ENCODE data around the gene VPS33A. TPM values are rescaled to one million over a fixed set of nuclear protein-coding genes. Genes with fewer than 3 reads are reported as not detected.

The VPS33A gene
- total and polyA plus RNA-seq, 10 of the 15 experiments (the other 5 are each of a cell fraction or from before 2014, with no cell fraction given) = 7.7 to 33.6 (median 21.6) TPM

GRCh38 chr12:122250536-122250935, 15.8 kb downstream of the VPS33A start (continued):
- TF ChIP-seq, protein P1, sequence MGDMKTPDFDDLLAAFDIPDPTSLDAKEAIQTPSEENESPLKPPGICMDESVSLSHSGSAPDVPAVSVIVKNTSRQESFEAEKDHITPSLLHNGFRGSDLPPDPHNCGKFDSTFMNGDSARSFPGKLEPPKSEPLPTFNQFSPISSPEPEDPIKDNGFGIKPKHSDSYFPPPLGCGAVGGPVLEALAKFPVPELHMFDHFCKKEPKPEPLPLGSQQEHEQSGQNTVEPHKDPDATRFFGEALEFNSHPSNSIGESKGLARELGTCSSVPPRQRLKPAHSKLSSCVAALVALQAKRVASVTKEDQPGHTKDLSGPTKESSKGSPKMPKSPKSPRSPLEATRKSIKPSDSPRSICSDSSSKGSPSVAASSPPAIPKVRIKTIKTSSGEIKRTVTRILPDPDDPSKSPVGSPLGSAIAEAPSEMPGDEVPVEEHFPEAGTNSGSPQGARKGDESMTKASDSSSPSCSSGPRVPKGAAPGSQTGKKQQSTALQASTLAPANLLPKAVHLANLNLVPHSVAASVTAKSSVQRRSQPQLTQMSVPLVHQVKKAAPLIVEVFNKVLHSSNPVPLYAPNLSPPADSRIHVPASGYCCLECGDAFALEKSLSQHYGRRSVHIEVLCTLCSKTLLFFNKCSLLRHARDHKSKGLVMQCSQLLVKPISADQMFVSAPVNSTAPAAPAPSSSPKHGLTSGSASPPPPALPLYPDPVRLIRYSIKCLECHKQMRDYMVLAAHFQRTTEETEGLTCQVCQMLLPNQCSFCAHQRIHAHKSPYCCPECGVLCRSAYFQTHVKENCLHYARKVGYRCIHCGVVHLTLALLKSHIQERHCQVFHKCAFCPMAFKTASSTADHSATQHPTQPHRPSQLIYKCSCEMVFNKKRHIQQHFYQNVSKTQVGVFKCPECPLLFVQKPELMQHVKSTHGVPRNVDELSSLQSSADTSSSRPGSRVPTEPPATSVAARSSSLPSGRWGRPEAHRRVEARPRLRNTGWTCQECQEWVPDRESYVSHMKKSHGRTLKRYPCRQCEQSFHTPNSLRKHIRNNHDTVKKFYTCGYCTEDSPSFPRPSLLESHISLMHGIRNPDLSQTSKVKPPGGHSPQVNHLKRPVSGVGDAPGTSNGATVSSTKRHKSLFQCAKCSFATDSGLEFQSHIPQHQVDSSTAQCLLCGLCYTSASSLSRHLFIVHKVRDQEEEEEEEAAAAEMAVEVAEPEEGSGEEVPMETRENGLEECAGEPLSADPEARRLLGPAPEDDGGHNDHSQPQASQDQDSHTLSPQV (IDR thresholded peaks at IDR 0.05) = no peak
- TF ChIP-seq ZNF622 (IDR thresholded peaks at IDR 0.05) (no peak), FOXK2 (IDR thresholded peaks at IDR 0.05) (no peak), ZNF274 (IDR thresholded peaks at IDR 0.05; ENCODE audit: insufficient read depth, insufficient read length) (no peak), ZBED1 (IDR thresholded peaks at IDR 0.05; ENCODE audit: borderline replicate concordance) (no peak), PAX8 (IDR thresholded peaks at IDR 0.05) (no peak)
- TF ChIP-seq, protein P2, sequence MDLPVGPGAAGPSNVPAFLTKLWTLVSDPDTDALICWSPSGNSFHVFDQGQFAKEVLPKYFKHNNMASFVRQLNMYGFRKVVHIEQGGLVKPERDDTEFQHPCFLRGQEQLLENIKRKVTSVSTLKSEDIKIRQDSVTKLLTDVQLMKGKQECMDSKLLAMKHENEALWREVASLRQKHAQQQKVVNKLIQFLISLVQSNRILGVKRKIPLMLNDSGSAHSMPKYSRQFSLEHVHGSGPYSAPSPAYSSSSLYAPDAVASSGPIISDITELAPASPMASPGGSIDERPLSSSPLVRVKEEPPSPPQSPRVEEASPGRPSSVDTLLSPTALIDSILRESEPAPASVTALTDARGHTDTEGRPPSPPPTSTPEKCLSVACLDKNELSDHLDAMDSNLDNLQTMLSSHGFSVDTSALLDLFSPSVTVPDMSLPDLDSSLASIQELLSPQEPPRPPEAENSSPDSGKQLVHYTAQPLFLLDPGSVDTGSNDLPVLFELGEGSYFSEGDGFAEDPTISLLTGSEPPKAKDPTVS (IDR thresholded peaks at IDR 0.05; ENCODE audit: low read depth, low read length) = no peak

- FAIRE-seq (no peak), ATAC-seq (no peak), DNase-seq (ENCODE audit: low read depth, low spot score) (no peak)
- H3K9me3 ChIP-seq (replicated peaks; ENCODE audit: control insufficient read depth, insufficient read depth, low read length) = no peaks in the 10 kb centered on the region
- in situ Hi-C loops (cut with MboI) (no loop called here), intact Hi-C loops (cut with micrococcal nuclease; ENCODE audit: unreplicated experiment) (no loop called here)
- no peak overlapping the region for H2AFZ ChIP-seq (ENCODE audit: control insufficient read depth, low read depth, low read length)
- H3K27ac ChIP-seq (ENCODE audit: control insufficient read depth, insufficient read depth) = no peak overlapping the region
- no TSS peak for BruUV-seq (replicated peaks)
- SMC1A ChIA-PET (ENCODE audit: uncharacterized antibody, unreplicated experiment) = no interaction called here
- no peak overlapping the region for H3K9ac ChIP-seq (ENCODE audit: control insufficient read depth, insufficient read depth, low read length)
- H3K27me3 ChIP-seq (replicated peaks in 1 of 2; ENCODE audit: control insufficient read depth in 2 of 2, insufficient read depth in 2 of 2, low read length in 1 of 2) = no peaks in the 10 kb centered on the region
- H3K79me2 ChIP-seq (ENCODE audit: control insufficient read depth, insufficient read depth, low read length) = no peaks in the 10 kb centered on the region
- peaks cover 6% of the 10 kb centered on the region for H3K4me1 ChIP-seq (ENCODE audit: control insufficient read depth, insufficient read depth, low read length)
- CTCF ChIA-PET = no interaction called here
- WGBS (ENCODE audit: insufficient coverage, insufficient replicate concordance, low lambda C conversion rate, missing lambda C conversion rate) = 88% methylated on average over 6 of the region's 6 CpGs
- POLR2A ChIA-PET = no interaction called here
- no peaks in the 10 kb centered on the region for H4K20me1 ChIP-seq (ENCODE audit: control insufficient read depth, insufficient read depth)
- H3K4me2 ChIP-seq (ENCODE audit: control insufficient read depth, insufficient read depth) = no peak overlapping the region
- RAD21 ChIA-PET (ENCODE audit: unreplicated experiment) = no interaction called here
- no peak overlapping the region for H3K4me3 ChIP-seq
- no peaks in the 10 kb centered on the region; a peak in 2 of 4 replicates for H3K36me3 ChIP-seq (ENCODE audit: control insufficient read depth in 2 of 2, insufficient read depth in 2 of 2, low read length in 1 of 2)
- TF ChIP-seq E2F8 (IDR thresholded peaks at IDR 0.05; ENCODE audit: low read depth, partially characterized antibody) (no peak), ZBTB33 (IDR thresholded peaks at IDR 0.05) (no peak), CBFB (IDR thresholded peaks at IDR 0.05; ENCODE audit: low read depth) (no peak), HDAC2 (IDR thresholded peaks at IDR 0.05) (no peak), CREB1 (IDR thresholded peaks at IDR 0.05; ENCODE audit: low read depth) (no peak), MEF2A (IDR thresholded peaks at IDR 0.05; ENCODE audit: insufficient read depth, low read depth, low read length) (no peak), CREM (IDR thresholded peaks at IDR 0.05; ENCODE audit: low read depth) (no peak)
Observed at GRCh38 chr12:122250047-122250446, 16.2 kb downstream of the VPS33A start.
